Activated naive CD8-positive, alpha-beta T cell treated with anti-CD3 and anti-CD28 coated beads for 36 hours (primary cell): ENCODE data around the gene PARP3. TPM values are rescaled to one million over a fixed set of nuclear protein-coding genes. Genes with fewer than 3 reads are reported as not detected.

Source experiments
- DNase-seq: peaks from one replicate; pipeline ENCODE4 v3.0.0; 2021
- H3K27ac Mint-ChIP-seq: one replicate; pipeline ENCODE4 v1.8.0; 2022; ENCODE audit warnings: mild to moderate bottlenecking, moderate library complexity, mixed read lengths
- H3K27me3 Mint-ChIP-seq: one replicate; pipeline ENCODE4 v1.8.0; 2022; ENCODE audit warnings: mild to moderate bottlenecking, mixed read lengths
- H3K36me3 Mint-ChIP-seq: one replicate; pipeline ENCODE4 v1.8.0; 2021; ENCODE audit warnings: mild to moderate bottlenecking, mixed read lengths
- H3K4me1 Mint-ChIP-seq: one replicate; pipeline ENCODE4 v1.8.0; 2021; ENCODE audit warnings: mixed read lengths
- H3K4me3 Mint-ChIP-seq: one replicate; pipeline ENCODE4 v1.8.0; 2022; ENCODE audit warnings: mild to moderate bottlenecking, moderate library complexity, mixed read lengths
- H3K9me3 Mint-ChIP-seq: one replicate; pipeline ENCODE4 v1.8.0; 2022; ENCODE audit warnings: mixed read lengths
- total RNA-seq, 2 experiments: library from RNA; stranded (reverse); gene quantifications; one replicate each; pipeline ENCODE4 v1.2.3, GENCODE V29; 2021

Gene PARP3
- total RNA-seq, 2 experiments from 2014 or later: 13.9 to 15.6 TPM

- Mint-ChIP-seq H3K36me3 (peaks cover 28% of the 10 kb centered on the region), H3K9me3 (no peaks in the 10 kb centered on the region), H3K4me3 (peak overlapping the region; percentile 85), H3K4me1 (peaks cover 27% of the 10 kb centered on the region), H3K27me3 (no peaks in the 10 kb centered on the region), H3K27ac (peak overlapping the region; percentile 64)
- no peak for DNase-seq
Measured at GRCh38 chr3:51941463-51941797, 733 bp upstream of the PARP3 start.

GRCh38 chr3:51942603-51943450 is 664 bp downstream of the PARP3 start:
- Mint-ChIP-seq H3K27me3 (no peaks in the 10 kb centered on the region), H3K4me1 (peaks cover 27% of the 10 kb centered on the region), H3K36me3 (peaks cover 19% of the 10 kb centered on the region), H3K9me3 (no peaks in the 10 kb centered on the region), H3K4me3 (peak overlapping the region; percentile 85), H3K27ac (peak overlapping the region; percentile 87)
- peak; percentile 72 for DNase-seq

GRCh38 chr3:51943451-51944391 is 1.6 kb downstream of the PARP3 start:
- Mint-ChIP-seq H3K36me3 (peaks cover 19% of the 10 kb centered on the region), H3K4me3 (no peak overlapping the region), H3K27ac (no peak overlapping the region), H3K9me3 (no peaks in the 10 kb centered on the region), H3K4me1 (peaks cover 25% of the 10 kb centered on the region), H3K27me3 (no peaks in the 10 kb centered on the region)
- DNase-seq: no peak

GRCh38 chr3:51944451-51945021 is 2.4 kb downstream of the PARP3 start:
- DNase-seq: no peak
- peaks cover 20% of the 10 kb centered on the region for H3K4me1 Mint-ChIP-seq
- no peak overlapping the region for H3K4me3 Mint-ChIP-seq
- H3K9me3 Mint-ChIP-seq: no peaks in the 10 kb centered on the region
- no peak overlapping the region for H3K27ac Mint-ChIP-seq
- H3K36me3 Mint-ChIP-seq: peaks cover 15% of the 10 kb centered on the region
- H3K27me3 Mint-ChIP-seq: no peaks in the 10 kb centered on the region

- Mint-ChIP-seq H3K9me3 (no peaks in the 10 kb centered on the region), H3K36me3 (peaks cover 10% of the 10 kb centered on the region), H3K27ac (no peak overlapping the region), H3K4me1 (peaks cover 14% of the 10 kb centered on the region), H3K4me3 (no peak overlapping the region), H3K27me3 (no peaks in the 10 kb centered on the region)
- no peak for DNase-seq
Measured at GRCh38 chr3:51945031-51945840, 3.1 kb downstream of the PARP3 start.

- Mint-ChIP-seq H3K4me3 (no peak overlapping the region), H3K4me1 (peaks cover 5% of the 10 kb centered on the region), H3K27ac (no peak overlapping the region), H3K36me3 (peaks cover 2% of the 10 kb centered on the region), H3K27me3 (no peaks in the 10 kb centered on the region), H3K9me3 (no peaks in the 10 kb centered on the region)
- DNase-seq: no peak
Measured at GRCh38 chr3:51945926-51946705, 4.0 kb downstream of the PARP3 start.

- no peak overlapping the region for H3K4me3 Mint-ChIP-seq
- DNase-seq: no peak
Measured at GRCh38 chr3:51946796-51947195, 4.6 kb downstream of the PARP3 start.

GRCh38 chr3:51947215-51947900 is 5.2 kb downstream of the PARP3 start:
- Mint-ChIP-seq H3K4me3 (no peak overlapping the region), H3K36me3 (peaks cover 2% of the 10 kb centered on the region), H3K27me3 (no peaks in the 10 kb centered on the region), H3K27ac (no peak overlapping the region), H3K9me3 (no peaks in the 10 kb centered on the region), H3K4me1 (peaks cover 3% of the 10 kb centered on the region)
- DNase-seq: no peak

More at GRCh38 chr3:51946796-51947195, 4.6 kb downstream of the PARP3 start:
- peaks cover 3% of the 10 kb centered on the region for H3K4me1 Mint-ChIP-seq
- H3K9me3 Mint-ChIP-seq: no peaks in the 10 kb centered on the region
- no peak overlapping the region for H3K27ac Mint-ChIP-seq
- peaks cover 2% of the 10 kb centered on the region for H3K36me3 Mint-ChIP-seq
- H3K27me3 Mint-ChIP-seq: no peaks in the 10 kb centered on the region

GRCh38 chr3:51948016-51948580 is 5.9 kb downstream of the PARP3 start:
- Mint-ChIP-seq H3K4me1 (peaks cover under 1% of the 10 kb centered on the region), H3K36me3 (no peaks in the 10 kb centered on the region), H3K27ac (no peak overlapping the region), H3K9me3 (no peaks in the 10 kb centered on the region), H3K27me3 (peaks cover 3% of the 10 kb centered on the region), H3K4me3 (no peak overlapping the region)
- DNase-seq: no peak

- no peaks in the 10 kb centered on the region for H3K9me3 Mint-ChIP-seq
- no peak overlapping the region for H3K4me3 Mint-ChIP-seq
- H3K27ac Mint-ChIP-seq: no peak overlapping the region
- no peaks in the 10 kb centered on the region for H3K4me1 Mint-ChIP-seq
- no peak for DNase-seq
- H3K27me3 Mint-ChIP-seq: peaks cover 13% of the 10 kb centered on the region
- no peaks in the 10 kb centered on the region for H3K36me3 Mint-ChIP-seq
Measured at GRCh38 chr3:51949121-51949520, 7.0 kb downstream of the PARP3 start.

- DNase-seq: no peak
- no peak overlapping the region for H3K4me3 Mint-ChIP-seq
- peaks cover 27% of the 10 kb centered on the region for H3K27me3 Mint-ChIP-seq
- no peaks in the 10 kb centered on the region for H3K9me3 Mint-ChIP-seq
- H3K36me3 Mint-ChIP-seq: no peaks in the 10 kb centered on the region
- no peak overlapping the region for H3K27ac Mint-ChIP-seq
- H3K4me1 Mint-ChIP-seq: no peaks in the 10 kb centered on the region
Measured at GRCh38 chr3:51950899-51951298, 8.7 kb downstream of the PARP3 start.

- Mint-ChIP-seq H3K9me3 (no peaks in the 10 kb centered on the region), H3K4me1 (no peaks in the 10 kb centered on the region), H3K4me3 (no peak overlapping the region), H3K36me3 (no peaks in the 10 kb centered on the region), H3K27ac (no peak overlapping the region), H3K27me3 (peaks cover 33% of the 10 kb centered on the region)
- DNase-seq: no peak
Measured at GRCh38 chr3:51953445-51953844, 11.3 kb downstream of the PARP3 start.

- Mint-ChIP-seq H3K27me3 (peaks cover 33% of the 10 kb centered on the region), H3K4me1 (no peaks in the 10 kb centered on the region), H3K9me3 (no peaks in the 10 kb centered on the region), H3K4me3 (no peak overlapping the region), H3K36me3 (no peaks in the 10 kb centered on the region), H3K27ac (no peak overlapping the region)
- no peak for DNase-seq
Measured at GRCh38 chr3:51954105-51954504, 11.9 kb downstream of the PARP3 start.
